CD4-positive, alpha-beta T cell treated with Interleukin-17A for 4 hours (primary cell): ENCODE data around the gene CDH20.

Experiments used
- DNase-seq: peaks from one replicate; pipeline ENCODE4 v3.0.0-alpha.2; 2020; ENCODE audit warnings: mixed read lengths

The CDH20 gene

GRCh38 chr18:61432590-61432989, 99.4 kb downstream of the CDH20 start:
- no peak for DNase-seq

GRCh38 chr18:61435064-61435652, 101.9 kb downstream of the CDH20 start:
- DNase-seq: no peak

- no peak for DNase-seq
Observed at GRCh38 chr18:61443081-61443725, 110.0 kb downstream of the CDH20 start.

GRCh38 chr18:61448316-61448715, 115.1 kb downstream of the CDH20 start:
- DNase-seq: no peak

GRCh38 chr18:61459896-61460648, 126.8 kb downstream of the CDH20 start:
- DNase-seq: no peak

GRCh38 chr18:61464551-61465142, 131.4 kb downstream of the CDH20 start:
- DNase-seq: no peak

GRCh38 chr18:61466736-61467135, 133.5 kb downstream of the CDH20 start:
- DNase-seq: no peak

GRCh38 chr18:61470031-61470674, 136.9 kb downstream of the CDH20 start:
- DNase-seq: no peak

GRCh38 chr18:61471541-61471940, 138.3 kb downstream of the CDH20 start:
- DNase-seq: no peak

GRCh38 chr18:61471942-61472341, 138.7 kb downstream of the CDH20 start:
- no peak for DNase-seq

GRCh38 chr18:61474341-61474740, 141.1 kb downstream of the CDH20 start:
- no peak for DNase-seq

GRCh38 chr18:61474918-61475317, 141.7 kb downstream of the CDH20 start:
- no peak for DNase-seq

GRCh38 chr18:61475931-61476330, 142.7 kb downstream of the CDH20 start:
- DNase-seq: no peak

GRCh38 chr18:61489334-61489733, 156.1 kb downstream of the CDH20 start:
- DNase-seq: no peak

GRCh38 chr18:61496374-61496773, 163.1 kb downstream of the CDH20 start:
- no peak for DNase-seq

- no peak for DNase-seq
Observed at GRCh38 chr18:61497422-61497821, 164.2 kb downstream of the CDH20 start.

GRCh38 chr18:61502472-61502871, 169.2 kb downstream of the CDH20 start:
- no peak for DNase-seq

GRCh38 chr18:61503688-61504087, 170.5 kb downstream of the CDH20 start:
- DNase-seq: no peak

- DNase-seq: no peak
Observed at GRCh38 chr18:61528961-61529360, 195.7 kb downstream of the CDH20 start.

- DNase-seq: no peak
Observed at GRCh38 chr18:61530681-61531080, 197.5 kb downstream of the CDH20 start.

- DNase-seq: no peak
Observed at GRCh38 chr18:61531182-61531581, 198.0 kb downstream of the CDH20 start.

GRCh38 chr18:61531891-61532290, 198.7 kb downstream of the CDH20 start:
- DNase-seq: no peak

- no peak for DNase-seq
Observed at GRCh38 chr18:61535401-61535800, 202.2 kb downstream of the CDH20 start.
